NCI-H1105 (cell line): ENCODE data around the gene GABRR3.
A peak's percentile ranks its signal among the peaks of the same experiment; 100 is the strongest.

ENCODE experiments used
- DNase-seq: peaks from one replicate; lab custom pipeline; 2025; lab: John Stamatoyannopoulos, UW

GABRR3 gene

DNA sequence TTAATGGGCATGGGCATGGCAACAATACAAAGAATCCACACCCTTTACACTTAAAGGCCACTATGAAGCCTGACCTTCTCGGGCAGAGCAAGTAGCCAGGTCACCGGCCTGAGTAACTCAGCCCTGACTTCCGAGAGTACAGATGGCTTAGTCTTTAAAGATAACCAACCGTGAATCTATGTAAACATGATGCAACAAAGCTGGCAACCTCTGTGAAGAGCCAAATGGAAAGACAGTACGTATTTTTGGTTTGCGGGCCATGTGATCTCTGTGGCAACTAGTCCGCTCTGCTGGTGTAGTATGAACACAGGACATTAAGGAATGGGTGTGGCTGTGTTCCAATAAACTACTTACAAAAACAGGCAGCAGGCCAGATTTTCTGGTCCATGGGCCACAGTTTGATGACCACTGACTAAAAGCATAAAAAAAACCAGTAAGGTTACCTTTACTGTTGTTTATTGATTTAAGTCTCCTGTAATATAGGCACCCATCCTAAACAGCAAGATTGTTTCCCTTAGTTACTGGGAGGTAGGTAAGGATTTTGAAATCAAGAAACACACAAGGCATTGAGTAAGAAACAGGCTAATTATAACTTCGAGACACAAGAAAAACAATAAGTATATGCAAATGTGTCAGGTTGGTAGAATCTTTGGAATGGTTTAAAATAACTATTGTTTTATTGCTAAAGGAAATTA, 77.4 kb downstream of the GABRR3 start:
- DNase-seq: no peak

GRCh38 chr3:97956051-97956450, 79.1 kb downstream of the GABRR3 start:
- no peak for DNase-seq

DNA sequence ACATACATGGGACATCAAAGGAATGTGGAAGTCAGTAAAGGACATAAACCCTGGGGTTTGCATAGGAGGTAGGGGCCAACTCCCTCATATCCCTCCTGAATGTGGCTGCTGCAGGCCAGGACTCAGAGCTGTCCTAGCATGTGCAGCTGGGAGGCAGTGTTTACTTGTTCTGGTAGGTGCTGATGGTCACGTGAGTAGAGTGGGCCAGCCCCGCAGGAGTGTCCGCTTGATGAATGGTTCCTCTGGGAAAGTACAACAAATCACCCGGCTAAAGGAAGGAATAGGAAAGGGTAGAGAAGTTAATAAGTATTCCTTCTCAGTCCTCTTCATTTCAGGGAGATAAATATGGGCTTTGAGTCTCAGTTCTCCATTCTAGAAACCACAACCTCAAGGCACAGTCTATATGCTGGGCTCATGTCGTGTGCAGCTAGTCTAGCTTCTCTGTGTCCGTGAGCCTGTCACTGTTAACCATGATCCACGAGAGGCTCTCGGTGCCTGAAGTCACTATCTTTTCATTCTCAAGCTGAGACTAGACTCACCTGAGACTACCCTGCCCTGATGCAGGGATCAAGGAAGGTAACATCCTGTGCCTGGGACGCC, 80.8 kb downstream of the GABRR3 start:
- DNase-seq: no peak

- no peak for DNase-seq
These were observed 82.2 kb downstream of the GABRR3 start for GRCh38 chr3:97952872-97953271.

GRCh38 chr3:97952280-97952679, 82.8 kb downstream of the GABRR3 start:
- no peak for DNase-seq

- no peak for DNase-seq
These were observed 84.8 kb downstream of the GABRR3 start for GRCh38 chr3:97950360-97950759.

GRCh38 chr3:97949743-97950142, 85.4 kb downstream of the GABRR3 start:
- no peak for DNase-seq

- DNase-seq: no peak
These were observed 86.0 kb downstream of the GABRR3 start for GRCh38 chr3:97949110-97949485.

- no peak for DNase-seq
These were observed 86.6 kb downstream of the GABRR3 start for GRCh38 chr3:97948351-97949109.

GRCh38 chr3:97942801-97943546, 92.1 kb downstream of the GABRR3 start:
- DNase-seq: peak; percentile 81

GRCh38 chr3:97940034-97940433, 95.1 kb downstream of the GABRR3 start:
- DNase-seq: no peak

- DNase-seq: no peak
These were observed 95.7 kb downstream of the GABRR3 start for GRCh38 chr3:97939401-97939800.

GRCh38 chr3:97938444-97938843, 96.7 kb downstream of the GABRR3 start:
- no peak for DNase-seq

- DNase-seq: no peak
These were observed 97.9 kb downstream of the GABRR3 start for GRCh38 chr3:97937205-97937604.

DNA sequence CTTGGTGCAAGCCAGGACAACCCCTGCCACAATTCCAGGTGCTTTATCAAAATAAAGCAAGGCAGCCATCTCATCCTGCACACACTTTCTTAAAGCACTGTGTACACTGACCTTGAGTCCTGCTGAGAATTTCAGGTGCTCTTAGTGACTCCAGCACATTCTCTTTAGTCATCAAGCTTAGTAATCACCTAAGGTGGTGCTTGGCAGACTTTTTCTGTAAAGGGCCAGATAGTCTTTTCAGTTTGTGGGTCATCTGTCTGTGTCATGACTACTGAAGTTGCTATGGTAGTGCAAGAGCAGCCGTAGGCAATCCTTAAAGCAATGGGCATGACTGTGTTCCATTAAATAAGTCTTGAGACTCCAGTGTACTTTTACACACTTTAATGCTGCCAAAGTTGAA, 99.3 kb downstream of the GABRR3 start:
- no peak for DNase-seq
